G401 (cell line): ENCODE measurements around the gene KRTAP10-11. TPM values are rescaled to one million over a fixed set of nuclear protein-coding genes. Genes with fewer than 3 reads are reported as not detected.
"Not testable (repeated sequence)": the region's sequence is repeated elsewhere in the genome, so short reads cannot be mapped to it uniquely, and the experiment has no call there.

Experiments used
- DNase-seq: peaks from one replicate; pipeline ENCODE4 v3.0.0-alpha.2; 2015; ENCODE audit warnings: low spot score
- in situ Hi-C: cut with HindIII; loops from 2 replicates; pipeline ENCODE4 v1.10.0; 2016; ENCODE audit warnings: low sequenced_read_pairs, mixed read lengths
- total RNA-seq: library from RNA; depleted of rRNA; stranded (reverse); fragments of >200 nt; shearing (Covaris generic); gene quantifications from 2 replicates; pipeline ENCODE4 v1.2.3, GENCODE V29; 2014

Gene KRTAP10-11
- total RNA-seq, 1 experiment from 2014 or later, result not detected

DNA sequence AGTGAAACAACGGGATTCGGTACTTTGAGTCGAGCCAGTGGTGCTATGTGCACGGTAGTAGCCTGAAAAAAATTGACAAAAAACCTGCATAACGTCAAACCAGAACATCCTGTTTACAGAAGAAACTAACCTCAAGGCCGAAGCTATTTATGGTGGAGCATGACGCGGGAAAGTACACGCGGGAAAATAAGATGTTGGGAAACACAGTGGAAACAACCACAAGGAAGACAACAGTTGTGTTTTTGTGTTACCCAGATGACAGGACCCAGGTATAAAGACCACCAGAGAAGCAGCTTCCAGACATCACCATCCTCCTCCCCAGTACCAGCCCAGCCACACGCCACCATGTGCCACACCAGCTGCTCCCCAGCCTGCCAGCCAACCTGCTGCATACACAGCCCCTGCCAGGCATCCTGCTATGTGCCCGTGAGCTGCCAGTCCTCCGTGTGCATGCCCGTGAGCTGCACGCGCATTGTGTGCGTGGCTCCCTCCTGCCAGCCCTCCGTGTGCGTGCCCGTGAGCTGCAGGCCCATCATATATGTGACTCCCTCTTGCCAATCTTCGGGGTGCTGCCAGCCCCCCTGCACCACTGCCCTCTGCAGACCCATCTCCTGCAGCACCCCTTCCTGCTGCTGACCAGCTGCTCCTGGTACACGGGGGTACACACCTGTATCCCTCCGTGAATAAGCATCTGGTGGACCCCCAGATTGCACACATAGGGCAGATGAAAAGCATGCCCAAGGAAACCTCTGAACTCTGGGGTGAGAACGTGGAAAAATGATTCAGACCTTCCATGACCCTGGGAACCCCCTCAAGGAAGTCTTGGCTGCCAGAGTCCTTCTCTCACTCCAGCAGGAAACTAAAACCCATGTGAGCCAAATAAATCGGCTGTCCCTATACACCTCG is 11.7 kb downstream of the KRTAP10-11 start, which contains the start of gene KRTAP12-3:
Gene KRTAP12-3, plus strand, starts transcription at position 298 of the 906 bp plus-strand sequence. Its CDS starts 48 bp downstream, at position 346.
- in situ Hi-C loops, result no loop called here

DNA sequence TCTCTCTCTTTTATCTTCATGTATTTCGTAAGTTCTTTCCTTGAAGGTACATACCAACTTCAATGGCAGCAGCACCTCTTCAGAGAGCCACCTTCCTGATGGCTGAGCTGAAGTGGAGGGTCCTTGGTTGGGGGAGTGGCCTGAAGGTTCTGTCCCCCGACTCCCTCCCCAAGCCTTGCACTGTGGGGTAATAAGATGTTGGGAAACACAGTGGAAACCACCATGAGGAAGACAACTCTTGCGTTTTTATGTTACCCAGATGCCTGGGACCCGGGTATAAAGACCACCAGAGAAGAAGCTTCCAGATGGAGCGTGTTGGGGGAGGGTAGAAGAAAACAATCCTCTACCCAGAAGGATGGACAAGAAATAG is 12.3 kb downstream of the KRTAP10-11 start:
- no peak for DNase-seq
- in situ Hi-C loops, result no loop called here

More for the DNA sequence above, 11.7 kb downstream of the KRTAP10-11 start, which contains the start of gene KRTAP12-3:
- DNase-seq, result no peak

GRCh38 chr21:44658913-44659595 is 12.8 kb downstream of the KRTAP10-11 start:
- DNase-seq, result no peak
- in situ Hi-C loops, result no loop called here

- in situ Hi-C loops, DNase-seq: not testable (repeated sequence)
Measured at GRCh38 chr21:44661567-44661966, 15.4 kb downstream of the KRTAP10-11 start.

DNA sequence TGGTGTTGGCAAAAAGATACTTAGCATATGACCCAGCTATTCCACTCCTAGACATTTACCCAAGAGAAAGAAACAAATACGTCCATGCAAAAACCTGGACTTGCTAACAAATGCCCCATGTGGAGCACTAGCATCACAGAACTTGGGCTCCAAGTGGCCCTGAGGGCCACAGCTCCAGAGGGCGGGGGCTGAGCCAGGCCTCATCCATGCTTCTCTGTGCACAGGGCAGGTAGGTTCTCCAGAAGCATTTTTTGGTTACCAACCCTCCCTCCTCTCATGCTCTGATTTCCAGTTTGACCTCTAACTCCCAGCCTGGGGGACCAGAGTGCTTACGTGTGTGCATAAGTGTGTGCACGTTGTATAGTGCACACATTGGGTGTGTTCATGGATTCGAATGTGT is 18.5 kb downstream of the KRTAP10-11 start:
- in situ Hi-C loops, result no loop called here
- no peak for DNase-seq

DNA sequence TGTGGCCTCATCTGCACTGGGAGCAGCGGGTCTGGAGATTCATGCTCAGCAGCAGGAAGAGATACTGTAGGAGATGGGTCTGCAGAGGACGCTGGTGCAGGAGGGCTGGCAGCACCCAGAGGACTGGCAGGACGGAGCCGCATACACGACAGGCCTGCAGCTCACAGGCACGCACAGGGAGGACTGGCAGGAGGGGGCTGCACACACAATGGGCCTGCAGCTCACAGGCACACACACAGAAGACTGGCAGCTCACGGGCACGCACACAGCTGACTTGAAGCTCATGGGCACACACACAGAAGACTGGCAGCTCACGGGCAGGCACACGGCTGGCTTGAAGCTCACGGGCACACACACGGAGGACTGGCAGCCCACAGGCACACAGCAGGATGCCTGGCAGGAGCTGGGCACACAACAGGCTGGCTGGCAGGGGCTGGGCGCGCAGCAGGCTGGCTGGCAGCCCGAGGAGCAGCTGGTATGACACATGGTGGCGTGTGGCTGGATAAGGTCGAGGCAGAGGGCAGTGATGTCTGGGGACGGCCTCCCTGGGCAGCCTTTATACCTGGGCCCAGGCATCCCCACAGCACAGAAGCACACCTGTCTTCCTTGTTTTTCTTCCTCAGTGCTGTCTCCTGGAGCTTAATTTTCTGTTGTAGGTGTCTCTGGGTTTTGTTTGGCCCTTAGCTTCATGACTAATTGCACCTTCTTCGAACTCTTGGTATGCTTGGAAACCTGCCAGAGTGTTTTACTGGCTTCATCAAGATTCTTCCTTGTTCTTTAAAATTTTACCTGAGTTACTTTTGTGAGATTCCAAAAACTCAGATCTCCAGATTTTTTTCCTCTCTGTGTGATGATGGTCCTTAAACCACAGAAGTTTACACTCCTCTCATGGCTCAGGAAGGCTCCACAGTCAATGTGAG is 20.4 kb downstream of the KRTAP10-11 start, which contains the start of gene KRTAP12-2:
Gene KRTAP12-2, minus strand, starts transcription at position 527 of the 920 bp plus-strand sequence. Its CDS starts 41 bp downstream, at position 486.
- in situ Hi-C loops, result no loop called here
- DNase-seq, result peak; percentile 1

GRCh38 chr21:44667612-44668011 is 21.4 kb downstream of the KRTAP10-11 start:
- DNase-seq, result no peak
- in situ Hi-C loops, result no loop called here

GRCh38 chr21:44670642-44671432 is 24.6 kb downstream of the KRTAP10-11 start:
- DNase-seq, result no peak
- in situ Hi-C loops, result no loop called here

- in situ Hi-C loops, result no loop called here
Measured at GRCh38 chr21:44671911-44672310, 25.7 kb downstream of the KRTAP10-11 start.

DNA sequence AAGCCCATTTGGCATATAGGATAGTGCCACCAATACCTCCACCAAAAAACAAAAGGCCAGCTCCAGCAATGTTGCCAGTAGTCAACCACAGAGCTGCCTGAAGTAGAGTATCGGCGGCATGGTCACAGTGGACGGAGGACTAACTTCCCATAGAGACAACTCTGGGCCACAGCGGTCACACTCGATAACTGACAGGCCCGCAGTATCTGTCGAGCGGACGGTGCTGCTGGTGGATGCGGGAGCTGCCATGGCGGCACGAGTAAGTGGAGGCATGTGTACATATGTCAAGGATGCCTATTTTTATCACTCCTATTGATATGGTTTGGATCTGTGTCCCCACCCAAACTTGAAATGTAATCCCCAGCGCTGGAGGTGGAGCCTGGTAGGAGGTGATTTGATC is 31.7 kb downstream of the KRTAP10-11 start:
- no peak for DNase-seq
- in situ Hi-C loops, result no loop called here

More at GRCh38 chr21:44671911-44672310, 25.7 kb downstream of the KRTAP10-11 start:
- DNase-seq, result no peak

DNA sequence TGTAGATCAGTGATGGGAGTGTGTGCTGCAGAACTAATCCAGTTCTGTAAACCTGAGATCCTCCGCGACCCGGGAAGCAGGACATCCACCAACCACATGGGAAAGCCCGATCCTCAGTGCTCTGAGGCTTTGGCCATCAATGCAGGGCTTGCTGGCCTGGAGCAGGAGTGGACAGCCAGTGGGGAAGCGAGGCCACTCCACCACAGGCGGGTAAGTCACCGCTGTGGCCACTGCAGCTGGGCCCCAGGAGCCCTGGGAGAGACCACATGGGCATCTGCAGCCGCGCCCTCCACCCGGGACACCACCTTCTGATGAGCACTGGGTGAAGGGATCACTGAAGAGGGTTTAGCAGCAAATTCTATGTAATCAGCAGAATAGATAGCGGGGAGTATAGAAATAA is 34.9 kb downstream of the KRTAP10-11 start:
- DNase-seq, result no peak
- in situ Hi-C loops, result no loop called here

GRCh38 chr21:44681861-44682579 is 35.8 kb downstream of the KRTAP10-11 start, which contains the start of gene KRTAP12-1:
KRTAP12-1 (minus strand) TSS chr21:44682163; CDS start chr21:44682123, 40 bp downstream.
- no peak for DNase-seq
- in situ Hi-C loops, result no loop called here

- in situ Hi-C loops, result no loop called here
- DNase-seq, result no peak
Measured at GRCh38 chr21:44682580-44683151, 36.5 kb downstream of the KRTAP10-11 start.

- no peak for DNase-seq
- in situ Hi-C loops, result no loop called here
Measured at GRCh38 chr21:44684077-44684476, 37.9 kb downstream of the KRTAP10-11 start.

DNA sequence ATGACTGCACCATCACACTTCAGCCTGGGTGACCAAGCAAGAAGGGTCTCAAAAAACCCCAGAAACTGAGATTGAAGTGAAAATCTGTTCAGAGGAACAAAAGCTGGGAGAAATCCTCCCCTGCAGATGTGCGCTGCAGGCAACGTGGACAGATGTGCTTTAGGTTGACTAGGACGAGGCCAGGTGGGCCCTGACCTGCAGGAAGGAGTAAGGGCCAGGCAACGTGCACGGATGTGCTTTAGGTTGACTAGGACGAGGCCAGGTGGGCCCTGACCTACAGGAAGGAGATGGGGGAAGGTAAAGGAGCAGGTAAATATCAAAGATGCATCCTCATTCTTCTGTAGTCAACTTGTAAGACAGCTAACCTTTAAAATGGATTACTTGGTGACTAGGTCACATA is 38.3 kb downstream of the KRTAP10-11 start:
- no peak for DNase-seq
- in situ Hi-C loops, result no loop called here

DNA sequence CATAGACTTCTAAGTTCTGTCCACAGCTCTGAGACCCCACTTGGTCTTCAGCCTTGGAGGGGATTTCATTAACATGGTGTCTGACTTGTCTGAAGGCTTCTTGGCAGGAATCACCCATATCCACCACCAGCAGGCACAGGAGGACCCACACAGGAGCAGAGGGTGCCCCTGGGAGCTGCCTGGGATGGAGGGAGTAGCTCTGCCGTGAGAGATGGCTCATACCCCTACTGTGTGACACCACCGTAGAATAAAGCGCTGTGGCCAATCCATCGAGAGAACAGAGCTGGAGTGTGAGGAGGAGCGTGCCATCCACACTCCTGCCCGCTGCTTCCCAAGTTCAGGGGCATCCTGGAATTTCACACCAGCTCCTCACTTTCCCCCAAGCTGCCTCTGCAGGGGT is 38.8 kb downstream of the KRTAP10-11 start:
- in situ Hi-C loops, result not testable (repeated sequence)

More for the DNA sequence above, 38.8 kb downstream of the KRTAP10-11 start:
- not testable (repeated sequence) for DNase-seq
